ENCODE measurements around the gene CHST3.

Gene CHST3

DNA sequence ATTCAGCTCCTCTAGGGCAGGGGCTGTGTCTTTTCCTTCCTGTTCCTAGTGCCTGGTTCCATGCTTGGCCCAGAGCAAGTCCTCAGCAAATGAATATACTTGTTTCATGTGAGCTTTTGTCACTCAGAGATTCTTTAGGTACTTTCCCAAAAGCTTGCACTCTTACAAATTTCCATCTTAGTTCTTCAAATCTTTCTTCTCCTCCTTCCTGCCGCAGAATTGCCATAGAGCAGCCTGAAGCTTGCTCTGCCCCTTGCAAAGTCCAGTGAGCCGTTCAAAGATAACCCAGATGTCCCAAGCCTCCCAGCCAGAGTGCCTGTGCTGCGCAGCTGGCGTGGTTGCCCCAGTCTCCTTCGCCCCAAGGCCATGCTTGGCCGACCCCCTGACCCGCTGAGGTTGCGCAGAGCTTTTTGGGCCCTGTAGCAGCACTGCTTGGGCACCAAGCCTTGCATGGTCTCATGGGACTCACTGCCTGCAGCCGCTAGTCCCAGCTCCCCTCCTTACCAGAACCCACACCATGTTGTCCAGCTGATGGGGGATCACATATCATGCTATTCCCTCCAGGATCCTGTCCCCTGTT is 20.7 kb downstream of the CHST3 start:
- TF ChIP-seq GATA3 (IDR thresholded peaks at IDR 0.05; ENCODE audit: low read depth, low read length) = no peak
- TF ChIP-seq GATA2 (IDR thresholded peaks at IDR 0.05; ENCODE audit: low read depth, low read length) = no peak

DNA sequence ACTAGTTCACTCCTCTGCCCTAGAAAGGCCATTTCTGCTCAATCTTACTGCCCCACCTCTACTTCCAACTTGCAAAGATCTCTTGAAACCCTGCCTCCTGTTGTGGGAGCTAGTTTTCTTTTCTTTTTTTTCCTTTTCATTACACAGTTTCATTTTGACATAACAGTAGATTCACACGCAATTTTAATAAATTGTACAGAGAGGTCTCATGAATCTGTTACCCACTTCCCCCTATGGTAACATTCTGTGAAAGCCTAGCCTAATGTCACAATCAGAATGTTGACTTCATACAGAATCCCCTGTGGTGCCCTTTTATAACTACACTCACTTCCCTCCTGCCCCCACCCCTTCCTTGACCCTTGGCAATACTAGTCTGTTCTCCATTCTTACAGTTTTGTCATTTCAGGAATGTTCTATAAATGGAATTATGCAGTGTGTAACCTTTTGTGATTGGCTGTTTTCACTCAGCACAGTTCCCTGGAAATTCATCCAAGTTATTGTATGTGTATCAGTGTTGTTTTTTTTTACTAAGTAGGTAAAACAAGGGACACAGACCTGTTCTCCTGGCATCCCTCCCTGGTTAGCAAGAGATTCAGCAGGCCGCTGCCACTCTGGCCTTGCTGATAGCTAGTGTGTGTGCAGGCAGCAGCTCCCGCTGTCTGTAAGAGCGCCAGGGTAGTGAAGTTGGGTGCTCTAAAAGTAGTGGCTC is 21.5 kb downstream of the CHST3 start:
- no peak for TF ChIP-seq GATA3 (IDR thresholded peaks at IDR 0.05; ENCODE audit: low read depth, low read length)
- TF ChIP-seq GATA2 (IDR thresholded peaks at IDR 0.05; ENCODE audit: low read depth, low read length) = no peak

DNA sequence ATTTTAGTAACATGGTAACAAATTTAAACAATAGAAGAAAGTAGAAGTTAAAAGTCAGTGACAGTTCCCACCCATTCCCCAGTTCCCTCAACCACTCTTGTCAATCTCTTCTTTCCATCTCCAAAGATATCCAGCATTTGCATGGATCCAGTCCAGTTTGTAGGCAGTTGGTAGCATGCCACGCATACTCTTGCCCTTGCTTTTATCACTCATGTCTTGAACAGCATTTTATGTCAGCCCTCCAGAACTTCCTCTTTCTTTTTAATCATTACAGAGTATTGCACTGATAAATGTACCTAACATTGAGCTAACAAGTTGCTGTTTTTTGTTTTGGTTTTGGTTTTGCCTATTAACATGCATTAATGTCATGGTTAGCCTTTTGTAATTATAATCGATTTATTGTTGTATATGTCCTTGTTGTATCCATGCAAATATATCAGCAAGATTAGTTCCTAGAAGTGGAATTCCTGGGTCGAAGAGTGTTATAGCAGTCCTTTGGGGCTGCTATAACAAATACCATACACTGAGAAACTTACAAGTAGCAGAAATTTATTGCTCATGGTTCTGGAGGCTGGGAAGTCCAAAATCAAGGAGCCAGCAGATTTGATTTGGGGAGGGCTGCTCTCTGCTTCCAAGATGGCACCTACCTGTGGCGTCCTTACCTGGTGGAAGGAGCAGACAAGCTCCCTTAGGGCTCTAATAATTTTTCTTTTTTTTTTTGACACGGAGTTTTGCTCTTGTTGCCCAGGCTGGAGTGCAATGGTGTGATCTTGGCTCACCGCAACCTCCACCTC is 25.7 kb downstream of the CHST3 start:
- TF ChIP-seq GATA2 (IDR thresholded peaks at IDR 0.05; ENCODE audit: low read depth, low read length) (no peak), GATA3 (IDR thresholded peaks at IDR 0.05; ENCODE audit: low read depth, low read length) (no peak)

DNA sequence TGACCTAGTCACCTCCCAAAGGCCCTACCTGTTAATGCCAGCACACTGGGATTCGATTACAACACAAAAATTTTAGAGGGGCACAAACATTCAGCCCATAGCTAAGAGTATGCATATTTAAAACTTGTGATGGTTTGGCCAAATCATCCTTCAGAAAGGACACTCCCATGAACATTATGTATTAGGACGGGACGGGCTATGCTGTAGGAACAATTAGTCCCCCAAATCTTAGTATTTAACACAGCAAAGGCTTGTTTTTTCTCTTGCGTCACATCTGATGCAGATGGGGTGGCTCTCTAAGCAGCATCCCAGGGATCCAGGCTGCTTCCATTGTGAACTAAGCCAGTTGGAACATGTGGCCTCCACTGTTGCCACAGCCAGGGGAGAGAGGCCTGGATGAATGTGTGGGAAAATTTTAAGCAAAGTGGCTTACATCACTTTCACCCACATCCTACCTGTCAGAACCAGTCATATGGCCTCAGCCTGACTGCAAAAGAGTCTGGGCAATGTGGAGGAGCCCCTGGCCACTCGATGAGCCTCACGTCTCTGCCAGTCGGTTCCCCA is 26.6 kb downstream of the CHST3 start:
- TF ChIP-seq GATA2 (IDR thresholded peaks at IDR 0.05; ENCODE audit: low read depth, low read length) (no peak), GATA3 (IDR thresholded peaks at IDR 0.05; ENCODE audit: low read depth, low read length) (no peak)

DNA sequence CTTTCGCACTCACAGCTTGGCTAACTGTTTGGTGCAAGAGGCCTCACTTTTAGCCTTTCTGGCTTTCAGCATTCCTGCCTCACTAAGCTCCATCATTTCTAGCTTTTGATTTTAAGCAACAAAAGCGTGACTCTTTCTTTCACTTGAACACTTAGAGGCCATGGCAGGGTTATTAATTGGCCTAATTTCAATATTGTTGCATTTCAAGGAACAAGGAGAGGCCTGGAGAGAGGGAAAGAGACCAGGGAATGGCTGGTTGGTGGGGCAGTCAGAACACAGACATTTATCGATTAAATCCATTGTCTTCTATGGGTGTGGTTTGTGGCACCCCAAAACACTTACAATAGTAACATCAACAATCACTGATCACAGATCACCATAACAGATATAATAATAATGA is 31.3 kb downstream of the CHST3 start:
- no peak for TF ChIP-seq GATA2 (IDR thresholded peaks at IDR 0.05; ENCODE audit: low read depth, low read length)
- TF ChIP-seq GATA3 (IDR thresholded peaks at IDR 0.05; ENCODE audit: low read depth, low read length) = no peak

DNA sequence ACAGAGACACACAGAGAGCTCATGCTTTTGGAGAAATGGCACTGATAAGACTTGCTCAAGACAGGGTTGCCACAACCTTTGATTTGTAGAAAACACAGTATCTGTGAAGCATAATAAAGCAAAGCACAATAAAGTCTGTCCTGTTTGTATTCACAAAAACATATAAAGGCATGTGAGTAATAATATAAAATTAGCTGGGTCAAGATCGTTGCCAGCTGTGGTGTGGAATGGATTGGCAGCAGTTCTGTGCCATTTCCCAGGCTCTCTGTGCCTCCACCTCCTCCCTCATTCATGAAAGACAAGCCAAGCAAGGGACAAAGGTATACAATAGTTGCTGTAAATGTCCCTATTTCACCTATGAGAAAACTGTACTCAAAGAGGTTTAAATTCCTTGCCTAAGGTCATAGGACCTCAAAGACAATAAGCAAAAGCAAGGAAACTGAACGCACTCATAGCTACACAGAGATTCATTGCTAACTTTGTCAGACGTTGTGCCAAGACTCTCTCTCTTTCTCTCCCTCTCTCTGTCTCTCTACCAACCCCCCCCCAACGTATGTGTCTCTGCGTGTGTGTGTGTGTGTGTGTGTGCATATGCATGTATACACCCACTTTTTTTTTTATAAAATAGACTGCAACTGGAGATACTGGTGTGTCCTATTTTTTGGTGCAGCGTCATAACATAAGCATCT is 31.8 kb downstream of the CHST3 start:
- TF ChIP-seq GATA2 (IDR thresholded peaks at IDR 0.05; ENCODE audit: low read depth, low read length) = no peak

DNA sequence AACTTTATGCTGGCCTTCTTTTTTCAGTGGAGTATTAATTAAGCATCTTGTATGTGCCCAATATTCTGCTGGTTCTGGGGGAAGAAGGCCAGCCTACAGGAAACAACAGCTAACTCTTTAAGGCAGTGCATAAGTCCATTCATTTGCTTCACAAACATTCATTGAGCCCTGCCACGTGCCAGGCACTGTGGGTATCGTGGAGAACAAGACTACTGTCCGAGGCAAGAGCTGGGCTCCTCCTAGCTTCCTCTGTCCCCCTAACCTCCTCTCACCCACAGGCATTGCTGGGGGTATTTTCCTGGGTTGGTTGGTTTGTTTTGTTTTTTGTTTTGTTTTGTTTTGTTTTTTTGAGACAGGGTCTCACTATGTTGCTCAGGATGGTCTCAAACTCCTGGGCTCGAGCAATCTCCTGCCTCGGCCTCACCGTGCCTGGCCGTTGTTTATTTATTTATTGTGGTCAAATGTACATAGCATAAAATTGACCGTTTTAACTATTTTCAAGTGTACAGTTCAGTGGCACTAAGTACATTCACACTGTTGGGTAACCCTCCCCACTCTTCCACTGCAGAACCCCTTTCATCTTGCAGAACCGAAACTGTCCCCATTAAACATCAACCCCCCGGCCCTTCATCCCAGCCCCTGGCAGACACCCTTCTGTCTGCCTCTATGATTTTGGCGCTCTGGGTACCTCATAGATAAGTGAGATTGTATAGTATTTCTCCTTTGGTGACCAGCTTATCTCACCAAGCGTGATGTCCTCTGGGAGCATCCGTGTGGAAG is 32.6 kb downstream of the CHST3 start:
- TF ChIP-seq GATA2 (IDR thresholded peaks at IDR 0.05; ENCODE audit: low read depth, low read length) (no peak), GATA3 (IDR thresholded peaks at IDR 0.05; ENCODE audit: low read depth, low read length) (no peak)

DNA sequence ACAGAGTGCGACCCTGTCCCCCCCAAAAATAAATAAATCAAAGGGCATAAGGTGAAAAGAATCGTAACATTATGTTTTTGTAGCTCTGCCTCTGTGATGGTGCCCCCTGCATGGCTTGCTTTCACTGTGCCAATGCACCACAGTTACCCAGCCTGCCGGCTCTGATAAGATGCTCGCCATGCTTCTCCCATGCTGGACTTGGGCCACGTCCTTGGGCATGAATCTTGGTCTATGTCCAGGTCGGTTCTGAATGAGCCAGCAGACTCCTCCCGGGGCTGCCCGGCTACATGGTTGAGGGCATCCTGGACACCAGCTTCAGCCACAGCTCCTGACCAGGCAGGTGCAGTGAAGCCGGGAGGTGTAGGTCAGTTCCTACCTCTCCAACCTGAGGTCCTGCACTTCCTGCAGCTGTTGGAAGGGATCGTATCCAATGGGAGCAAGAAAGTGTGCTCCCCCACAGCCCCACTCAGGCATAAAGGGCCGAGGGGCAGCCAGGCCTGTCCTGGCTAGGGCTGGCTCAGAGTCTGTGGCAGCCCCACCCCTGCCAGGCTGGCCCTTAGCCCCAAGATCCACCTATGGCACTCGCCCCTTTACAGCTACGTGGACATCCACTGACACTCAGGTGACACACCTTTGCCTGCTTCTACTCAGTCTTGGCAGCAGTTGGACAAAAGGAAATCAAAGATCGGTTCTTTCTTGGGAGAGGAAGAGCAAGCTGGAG is 34.1 kb downstream of the CHST3 start:
- no peak for TF ChIP-seq GATA2 (IDR thresholded peaks at IDR 0.05; ENCODE audit: low read depth, low read length)

DNA sequence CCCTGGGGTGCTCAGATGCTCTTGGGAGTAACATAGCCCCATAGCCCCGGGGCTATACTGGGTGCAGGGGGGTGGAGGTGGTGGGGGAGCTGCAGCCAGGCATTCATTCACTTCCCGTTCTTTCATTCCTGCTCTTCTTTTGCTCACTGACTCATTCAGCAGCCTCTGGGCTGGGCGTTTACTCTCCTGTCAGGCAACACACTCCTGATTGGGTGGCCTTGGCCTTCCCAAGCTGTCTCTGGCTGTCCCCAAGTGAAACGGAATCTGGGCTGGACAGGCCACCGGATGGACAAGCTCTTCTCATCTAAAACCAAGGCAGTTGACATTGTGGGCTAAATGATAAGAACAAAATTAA is 34.6 kb downstream of the CHST3 start:
- TF ChIP-seq GATA2 (IDR thresholded peaks at IDR 0.05; ENCODE audit: low read depth, low read length) = no peak
- no peak for TF ChIP-seq GATA3 (IDR thresholded peaks at IDR 0.05; ENCODE audit: low read depth, low read length)

DNA sequence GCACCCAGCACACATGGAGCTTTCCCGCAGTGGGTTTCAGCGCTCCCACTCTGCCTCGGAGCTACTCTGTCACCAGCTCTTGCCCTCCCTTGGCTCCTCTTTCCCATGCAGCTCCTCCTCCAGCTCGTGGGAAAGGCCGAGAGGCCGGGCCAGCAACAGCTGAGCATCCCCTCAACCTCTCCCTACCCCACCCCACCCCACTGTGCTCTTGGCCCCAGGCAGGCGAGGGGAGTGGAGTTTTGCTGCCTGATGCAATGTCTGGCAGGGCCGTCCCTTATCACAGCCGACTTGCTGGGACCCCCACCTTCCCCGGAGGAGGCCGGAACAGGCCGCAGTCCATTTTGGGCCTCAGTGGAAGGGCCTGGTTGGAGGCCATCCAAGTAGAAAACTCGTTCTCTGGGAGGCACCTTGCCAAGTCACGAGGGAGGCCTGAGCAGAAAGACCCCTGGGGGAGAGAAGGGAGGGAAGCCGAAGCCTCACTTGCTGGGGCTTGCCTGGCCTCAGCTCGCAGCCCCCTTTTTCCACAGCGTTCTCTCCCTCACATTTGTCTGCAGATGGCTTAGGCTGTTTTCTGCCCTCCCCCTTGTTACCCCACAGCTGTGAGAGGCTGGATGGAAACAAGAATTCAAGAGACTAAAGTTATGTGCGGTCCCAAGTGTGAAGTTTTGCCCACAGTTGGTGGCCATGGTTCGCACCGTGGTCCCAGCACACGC is 35.3 kb downstream of the CHST3 start:
- TF ChIP-seq GATA3 (IDR thresholded peaks at IDR 0.05; ENCODE audit: low read depth, low read length) (no peak), GATA2 (IDR thresholded peaks at IDR 0.05; ENCODE audit: low read depth, low read length) (peak; percentile 50; the same call in 1 of the 2 replicates)

DNA sequence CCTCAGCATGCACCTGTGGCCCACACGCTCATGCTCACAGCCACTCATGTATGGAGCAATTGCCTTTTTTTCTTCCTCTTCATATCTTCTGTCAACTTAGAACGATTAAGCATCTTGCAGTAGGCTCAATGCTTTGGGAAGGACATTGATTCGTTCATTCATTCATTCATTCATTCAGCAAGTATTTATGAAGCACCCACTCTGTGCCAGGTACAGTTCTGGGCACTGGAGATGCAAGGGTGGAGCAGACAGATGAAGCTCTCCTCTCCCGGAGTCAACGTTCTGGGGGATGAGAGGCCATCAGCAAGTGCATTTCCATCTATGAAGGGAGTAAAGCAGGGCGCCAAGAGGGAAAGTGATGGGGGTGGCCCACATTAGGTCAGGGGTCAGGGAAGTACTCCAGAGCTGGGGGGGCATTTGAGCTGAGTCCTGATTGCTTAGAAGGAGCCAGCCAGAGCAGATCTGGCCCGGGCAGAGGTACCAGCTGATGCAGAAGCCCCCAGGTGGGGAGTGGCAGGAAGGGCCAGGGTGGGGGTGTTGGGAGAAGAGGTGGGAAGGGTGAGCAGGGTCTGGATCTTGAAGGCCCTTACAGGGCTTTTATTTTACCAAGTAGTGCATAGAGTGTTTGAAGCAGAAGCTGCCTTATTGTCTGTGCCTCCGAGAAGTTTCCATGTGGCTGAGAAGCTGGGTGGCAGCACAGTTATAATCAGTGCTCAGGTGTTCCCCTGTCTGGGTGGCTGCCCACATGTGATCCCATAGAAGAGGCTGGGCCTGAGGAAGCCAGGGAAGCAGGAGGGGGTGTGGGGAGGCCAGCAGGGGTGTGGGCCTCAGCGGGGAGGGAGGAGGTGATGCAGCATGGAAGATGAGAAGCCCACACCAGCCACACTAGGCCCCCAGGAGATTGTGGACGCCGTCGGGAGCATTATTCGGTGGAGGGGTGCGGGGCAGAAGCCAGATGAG is 36.2 kb downstream of the CHST3 start:
- TF ChIP-seq GATA3 (IDR thresholded peaks at IDR 0.05; ENCODE audit: low read depth, low read length) = no peak
- TF ChIP-seq GATA2 (IDR thresholded peaks at IDR 0.05; ENCODE audit: low read depth, low read length) = no peak

All from SH-SY5Y (cell line).